HepG2 (cell line): ENCODE measurements around the gene BIRC7.

Experiments used
- CTCF ChIP-seq: sonication (generic); formaldehyde crosslinking; IDR thresholded peaks from 2 replicates; pipeline ENCODE4 v1.5.0; 2020; ENCODE audit warnings: mild to moderate bottlenecking, missing genetic modification reagents, moderate library complexity
- ELF1 ChIP-seq: sonication (generic); formaldehyde crosslinking; IDR thresholded peaks from 2 replicates; pipeline ENCODE4 v1.4.0; 2020; ENCODE audit warnings: missing genetic modification reagents
- MXI1 ChIP-seq: IDR thresholded peaks from 3 replicates; pipeline ENCODE4 v1.6.1; 2012; ENCODE audit warnings: low read depth, low read length, inconsistent platforms, borderline replicate concordance
- REPIN1 ChIP-seq: sonication (generic); formaldehyde crosslinking; IDR thresholded peaks from 2 replicates; pipeline ENCODE4 v1.8.0; 2022; ENCODE audit warnings: missing genetic modification reagents, low read depth, mild to moderate bottlenecking, borderline replicate concordance
- RFX5 ChIP-seq: IDR thresholded peaks from 2 replicates; pipeline ENCODE4 v1.6.1; 2011; ENCODE audit warnings: low read depth, low read length, improper control_type of control experiment

- TF ChIP-seq MXI1 (no peak), RFX5 (no peak), ELF1 (CRISPR knock-in tag) (no peak), CTCF (CRISPR knock-in tag) (no peak), REPIN1 (CRISPR knock-in tag) (no peak)
Measured at GRCh38 chr20:63259734-63260460, 24.2 kb downstream of the BIRC7 start.
